Aorta (tissue), 5 donors: ENCODE results near the gene CCR5AS.
"Not testable (repeated sequence)": the region's sequence is repeated elsewhere in the genome, so short reads cannot be mapped to it uniquely, and the experiment has no call there.

Experiments
- ATAC-seq: fragments of 200-7000 bp; cut with Tn5 transposase; one replicate; pipeline ENCODE4 v1.9.1; 2022; ENCODE audit warnings: moderate library complexity; ENCODE audit not compliant: low FRiP score
- DNase-seq, 2 donors: peaks; one replicate each; pipeline ENCODE4 v3.0.0-alpha.2; 2020
- H3K27ac ChIP-seq, 2 donors: one replicate each; pipeline ENCODE4 v1.5.1; 2013; ENCODE audit warnings: low read length in 2 of 2, mild to moderate bottlenecking in 2 of 2, moderate library complexity in 2 of 2, control low read depth in 1 of 2, inconsistent platforms in 1 of 2, low read depth in 1 of 2
- H3K27me3 ChIP-seq, 2 donors: one replicate each; pipeline ENCODE4 v1.6.1; 2013; ENCODE audit warnings: control low read depth in 1 of 2, low read length in 1 of 2, mild to moderate bottlenecking in 1 of 2, moderate library complexity in 1 of 2; ENCODE audit not compliant: insufficient read depth in 2 of 2, control insufficient read depth in 1 of 2
- H3K36me3 ChIP-seq, 2 donors: one replicate each; pipeline ENCODE4 v1.6.1; 2013; ENCODE audit warnings: control low read depth in 1 of 2, low read length in 1 of 2, mild to moderate bottlenecking in 1 of 2; ENCODE audit not compliant: insufficient read depth in 2 of 2, control insufficient read depth in 1 of 2
- H3K4me1 ChIP-seq, 2 donors: one replicate each; pipeline ENCODE4 v1.6.1; 2013; ENCODE audit warnings: low read length in 2 of 2, control low read depth in 1 of 2, mild to moderate bottlenecking in 1 of 2, moderate library complexity in 1 of 2; ENCODE audit not compliant: insufficient read depth in 2 of 2, control insufficient read depth in 1 of 2
- H3K4me3 ChIP-seq, 2 donors: one replicate each; pipeline ENCODE4 v1.5.1; 2013; ENCODE audit warnings: low read length in 2 of 2, control low read depth in 1 of 2, mild to moderate bottlenecking in 1 of 2
- H3K9me3 ChIP-seq: one replicate; pipeline ENCODE4 v1.6.1; 2013; ENCODE audit warnings: mild to moderate bottlenecking, low read length; ENCODE audit not compliant: control insufficient read depth
- WGBS, 2 donors: extraction: QIAGEN DNeasy Blood & Tissue Kit; methylation state at CpG; one replicate each; pipeline ENCODE4 v1.1.7; 2013; 5-methylcytosine and 5-hydroxymethylcytosine counted together
- intact Hi-C, 2 donors: fragments of 100-400 bp; cut with DNase I; formaldehyde crosslinking; loops; one replicate each; pipeline versions ENCODE4 v1.14.2 to v1.15.0; 2022
- donor health status: healthy with polysubstance abuse.
- donor health status: Bipolar disorder and iron deficiency.
- donor health status: DM: no; HTN: no; CAD: no.
- donor health status: DM: no; HTN: no; CAD: no.
- donor health status: DM: yes; HTN: yes; CAD: no.

The CCR5AS gene

DNA sequence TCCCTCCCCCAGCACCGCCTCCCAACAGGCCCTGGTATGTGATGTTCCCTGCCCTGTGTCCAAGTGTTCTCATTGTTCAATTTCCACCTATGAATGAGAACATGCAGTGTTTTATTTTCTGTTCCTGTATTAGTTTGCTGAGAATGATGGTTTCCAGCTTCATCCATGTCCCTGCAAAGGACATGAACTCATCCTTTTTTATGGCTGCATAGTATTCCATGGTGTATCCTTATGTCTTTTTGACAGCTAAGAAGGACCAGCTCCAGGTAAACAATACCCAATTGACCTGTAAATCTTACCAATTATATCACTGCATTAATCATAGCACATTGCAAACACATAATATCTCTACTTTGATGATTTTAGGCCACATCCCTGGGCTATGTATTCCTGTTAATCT is 24.0 kb upstream of the CCR5AS start:
- H3K9me3 ChIP-seq, H3K27me3 ChIP-seq, H3K27ac ChIP-seq, H3K4me1 ChIP-seq, DNase-seq, ATAC-seq, H3K4me3 ChIP-seq, intact Hi-C loops, H3K36me3 ChIP-seq: not testable (repeated sequence)
- 81 to 95% methylated on average over 1 of the region's 1 CpG for WGBS, 2 donors

GRCh38 chr3:46429671-46430070 is 22.8 kb upstream of the CCR5AS start:
- intact Hi-C loops, result no loop called here
- no peak for ATAC-seq
- WGBS, 2 donors, result 79 to 93% methylated on average over 5 of the region's 5 CpGs

DNA sequence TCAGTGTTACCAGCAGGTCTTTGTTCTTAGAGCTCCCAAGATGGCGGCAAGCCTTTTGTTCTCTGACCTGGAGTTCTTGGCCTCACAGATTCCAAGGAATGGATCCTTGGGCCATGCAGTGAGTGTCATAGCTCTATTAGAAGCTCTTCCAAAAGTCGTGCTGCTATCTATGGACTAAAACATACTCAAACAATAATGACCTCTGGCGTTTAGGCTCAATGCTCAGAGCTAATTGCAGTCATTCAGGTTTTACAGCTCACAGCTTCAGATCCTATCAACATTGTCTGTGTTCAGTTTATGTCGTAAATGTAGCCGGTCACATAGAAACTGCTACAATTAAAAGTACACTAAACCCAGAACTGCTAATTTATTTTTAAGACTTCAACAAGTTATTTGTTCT is 22.4 kb upstream of the CCR5AS start:
- Histone ChIP-seq H3K27me3 (no peaks in the 10 kb centered on the region), H3K4me3 (no peak overlapping the region), H3K9me3 (no peaks in the 10 kb centered on the region), H3K4me1 (no peaks in the 10 kb centered on the region), H3K27ac (no peak overlapping the region), H3K36me3 (no peaks in the 10 kb centered on the region)
- 86 to 88% methylated on average over 5 of the region's 5 CpGs for WGBS, 2 donors
- ATAC-seq, result no peak
- intact Hi-C loops, result no loop called here
- no peak for DNase-seq

More at GRCh38 chr3:46429671-46430070, 22.8 kb upstream of the CCR5AS start:
- Histone ChIP-seq H3K36me3 (no peaks in the 10 kb centered on the region), H3K9me3 (no peaks in the 10 kb centered on the region), H3K27ac (no peak overlapping the region), H3K4me3 (no peak overlapping the region), H3K4me1 (no peaks in the 10 kb centered on the region), H3K27me3 (no peaks in the 10 kb centered on the region)
- no peak for DNase-seq

GRCh38 chr3:46427916-46428833 is 21.3 kb upstream of the CCR5AS start:
- ATAC-seq (no peak), DNase-seq (no peak)
- no peaks in the 10 kb centered on the region for H3K4me1 ChIP-seq
- no peaks in the 10 kb centered on the region for H3K9me3 ChIP-seq
- intact Hi-C loops, result no loop called here
- WGBS, 2 donors, result 80 to 81% methylated on average over 10 of the region's 10 CpGs
- H3K27ac ChIP-seq, result no peak overlapping the region
- H3K4me3 ChIP-seq, result no peak overlapping the region
- no peaks in the 10 kb centered on the region for H3K27me3 ChIP-seq
- no peaks in the 10 kb centered on the region for H3K36me3 ChIP-seq

DNA sequence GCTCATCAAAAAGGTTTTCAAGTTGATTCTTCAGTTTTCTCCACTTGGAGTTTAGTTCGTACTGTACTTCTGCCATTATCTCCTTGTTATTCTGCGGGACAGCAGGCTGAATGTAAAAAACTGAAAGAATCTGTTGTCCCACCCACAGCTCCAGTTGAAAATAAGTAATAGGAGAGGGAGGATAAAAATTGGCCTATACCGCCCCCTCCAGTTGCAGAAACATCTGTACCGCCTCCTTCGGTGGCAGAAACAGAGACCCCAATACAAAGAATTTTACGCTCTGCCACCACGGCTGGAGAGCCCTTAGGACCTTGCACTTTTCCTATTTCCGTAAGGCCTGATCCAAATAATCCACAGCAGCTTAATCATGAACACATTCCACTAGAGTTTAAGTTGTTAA is 20.5 kb upstream of the CCR5AS start:
- 44 to 58% methylated on average over 8 of the region's 8 CpGs for WGBS, 2 donors
- intact Hi-C loops, H3K4me1 ChIP-seq, H3K9me3 ChIP-seq, DNase-seq, H3K4me3 ChIP-seq, H3K36me3 ChIP-seq, H3K27ac ChIP-seq, ATAC-seq, H3K27me3 ChIP-seq: not testable (repeated sequence)

GRCh38 chr3:46426476-46426875 is 19.6 kb upstream of the CCR5AS start:
- intact Hi-C loops, H3K36me3 ChIP-seq, H3K27me3 ChIP-seq, DNase-seq, H3K9me3 ChIP-seq, ATAC-seq, H3K4me3 ChIP-seq, H3K27ac ChIP-seq, H3K4me1 ChIP-seq: not testable (repeated sequence)
- 68 to 78% methylated on average over 4 of the region's 4 CpGs for WGBS, 2 donors

- H3K9me3 ChIP-seq, result no peaks in the 10 kb centered on the region
- H3K4me1 ChIP-seq, result no peaks in the 10 kb centered on the region
- intact Hi-C loops, result no loop called here
- ATAC-seq, result no peak
- H3K27ac ChIP-seq, result no peak overlapping the region
- WGBS, 2 donors, result 92 to 94% methylated on average over 5 of the region's 5 CpGs
- no peak overlapping the region for H3K4me3 ChIP-seq
- H3K27me3 ChIP-seq, result no peaks in the 10 kb centered on the region
- H3K36me3 ChIP-seq, result no peaks in the 10 kb centered on the region
- no peak for DNase-seq
Measured at GRCh38 chr3:46423588-46423987, 16.7 kb upstream of the CCR5AS start.

GRCh38 chr3:46422617-46423016 is 15.8 kb upstream of the CCR5AS start:
- 93 to 94% methylated on average over 6 of the region's 6 CpGs for WGBS, 2 donors
- Histone ChIP-seq H3K36me3 (no peaks in the 10 kb centered on the region), H3K27me3 (no peaks in the 10 kb centered on the region), H3K4me3 (no peak overlapping the region), H3K27ac (no peak overlapping the region), H3K9me3 (no peaks in the 10 kb centered on the region), H3K4me1 (no peaks in the 10 kb centered on the region)
- no peak for DNase-seq
- no peak for ATAC-seq
- intact Hi-C loops, result no loop called here

DNA sequence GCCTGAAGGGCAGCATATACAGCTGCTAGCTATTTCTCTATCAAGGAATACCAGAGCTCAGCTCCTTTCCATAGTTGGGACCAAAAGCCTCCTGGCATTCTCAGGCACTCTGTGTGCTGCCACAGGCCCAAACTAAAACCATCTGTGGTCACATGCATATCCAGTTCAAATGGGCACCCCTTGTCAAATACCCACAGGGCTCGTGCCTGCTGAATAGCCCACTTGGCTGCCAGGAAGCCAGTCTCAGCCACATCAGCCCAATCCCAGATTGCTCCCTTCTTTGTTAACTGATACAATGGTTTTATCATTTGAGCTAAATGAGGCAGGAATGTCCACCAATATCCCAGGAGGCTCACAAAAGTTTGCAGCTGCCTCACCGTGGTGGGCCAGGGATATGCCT is 14.1 kb upstream of the CCR5AS start:
- intact Hi-C loops, result no loop called here

More for the DNA sequence above, 14.1 kb upstream of the CCR5AS start:
- H3K27me3 ChIP-seq, result no peaks in the 10 kb centered on the region
- no peaks in the 10 kb centered on the region for H3K9me3 ChIP-seq
- ATAC-seq (no peak), DNase-seq (no peak)
- H3K36me3 ChIP-seq, result no peaks in the 10 kb centered on the region
- H3K4me1 ChIP-seq, result no peaks in the 10 kb centered on the region
- H3K4me3 ChIP-seq, result no peak overlapping the region
- WGBS, 2 donors, result 80 to 92% methylated on average over 2 of the region's 2 CpGs
- no peak overlapping the region for H3K27ac ChIP-seq
